Right ventricle myocardium superior (tissue), 1 donor: ENCODE results near the gene SCUBE1. TPM values are rescaled to one million over a fixed set of nuclear protein-coding genes. Genes with fewer than 3 reads are reported as not detected.

ENCODE experiments used
- ATAC-seq: fragments of 200-7000 bp; cut with Tn5 transposase; one replicate; pipeline ENCODE4 v1.9.1; 2020; ENCODE audit warnings: mild to moderate bottlenecking; ENCODE audit not compliant: poor library complexity
- DNase-seq: peaks from one replicate; pipeline ENCODE4 v3.0.0-alpha.2; 2020
- intact Hi-C: fragments of 100-400 bp; cut with DNase I; formaldehyde crosslinking; loops from one replicate; pipeline ENCODE4 v1.11.2; 2022
- total RNA-seq: library from RNA; stranded (reverse); fragmentation: NEBNext Ultra II Directional; extraction: Animal tissue kit (Norgen Biotek cat#: 25700); gene quantifications from one replicate; pipeline ENCODE4 v1.2.1, GENCODE V29; 2021
- donor health status: DM: no; HTN: yes; CAD: no; lungs with severe emphysema.

Gene SCUBE1
- total RNA-seq, 1 donor from 2014 or later, result 0.24 TPM

DNA sequence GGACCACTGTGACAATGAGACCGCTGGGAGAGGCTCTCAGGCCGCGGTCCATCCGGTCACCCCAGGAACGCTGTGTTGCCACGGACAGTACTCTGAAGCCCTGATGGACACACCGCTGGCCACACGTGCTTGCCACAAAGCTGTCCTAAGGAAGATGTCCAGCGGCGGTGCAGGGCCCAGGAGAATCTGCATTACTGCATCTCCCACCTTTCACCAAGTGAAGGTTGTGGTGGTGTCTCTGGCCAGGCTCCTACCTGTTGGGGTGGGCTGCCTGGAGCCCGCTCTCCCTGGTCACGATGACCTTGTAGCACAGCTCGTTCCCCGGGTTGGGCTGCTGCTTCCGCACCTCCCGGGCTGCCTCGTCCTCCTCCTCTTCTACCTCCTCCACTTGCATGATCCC lies 160.4 kb downstream of the SCUBE1 start:
- ATAC-seq, result no peak
- intact Hi-C loops, result no loop called here
- no peak for DNase-seq

DNA sequence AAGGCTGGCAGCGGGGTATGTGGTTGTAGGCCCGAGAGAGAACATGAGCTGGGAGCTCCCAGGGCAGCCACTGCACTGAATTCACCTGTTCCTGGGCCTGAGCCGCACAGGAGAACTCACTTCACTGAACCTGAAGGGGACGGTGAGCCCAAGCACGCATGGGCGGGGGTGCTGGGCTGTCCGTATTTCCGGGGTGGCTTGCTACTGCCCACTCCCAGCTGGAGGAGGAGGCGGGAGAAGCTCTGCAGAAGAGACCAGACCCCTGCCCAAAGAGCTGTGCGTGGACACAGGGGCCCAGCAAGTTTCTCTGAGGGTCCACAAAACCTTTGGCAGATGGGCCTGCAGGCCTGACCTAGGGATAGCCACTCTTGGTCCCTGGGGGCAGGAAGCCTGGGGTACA lies 161.1 kb downstream of the SCUBE1 start:
- DNase-seq (no peak), ATAC-seq (no peak)
- intact Hi-C loops, result no loop called here

DNA sequence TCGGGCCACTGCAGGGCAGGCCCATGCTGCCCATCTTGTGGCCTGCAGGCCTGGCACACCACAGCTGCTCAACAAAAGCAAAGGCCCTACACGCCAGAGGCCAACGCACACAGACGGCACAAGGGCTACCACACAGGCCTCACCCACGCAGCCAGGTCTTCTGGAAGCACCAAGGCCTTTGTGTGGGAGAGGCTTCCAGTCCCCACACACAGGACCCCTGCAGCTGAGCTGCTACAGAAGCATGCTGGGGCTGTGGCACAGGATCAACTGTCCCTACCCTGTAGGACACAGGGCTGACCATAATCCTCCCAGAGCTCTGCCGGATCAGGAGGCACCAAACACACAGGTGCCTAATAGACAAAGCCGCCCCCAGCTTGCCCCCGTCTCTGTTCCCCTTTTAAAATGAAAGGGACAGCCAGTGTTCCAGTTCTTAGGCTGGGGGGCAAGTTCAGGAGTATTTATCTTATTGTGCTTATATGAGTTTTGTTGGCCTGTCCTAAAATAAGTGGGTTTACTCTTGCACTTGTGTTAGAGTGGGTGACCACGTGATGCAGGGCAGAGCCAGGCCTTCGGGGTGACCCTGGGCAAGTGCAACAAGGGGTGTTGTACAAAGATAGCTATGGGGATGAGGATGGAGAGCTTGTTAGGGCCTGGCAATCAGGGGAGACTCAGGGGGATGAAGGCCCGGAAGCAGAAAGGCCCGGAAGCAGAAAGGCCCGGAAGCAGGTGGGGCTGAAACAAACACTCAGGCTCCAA lies 161.7 kb downstream of the SCUBE1 start:
- no peak for DNase-seq
- ATAC-seq, result no peak
- intact Hi-C loops, result no loop called here

DNA sequence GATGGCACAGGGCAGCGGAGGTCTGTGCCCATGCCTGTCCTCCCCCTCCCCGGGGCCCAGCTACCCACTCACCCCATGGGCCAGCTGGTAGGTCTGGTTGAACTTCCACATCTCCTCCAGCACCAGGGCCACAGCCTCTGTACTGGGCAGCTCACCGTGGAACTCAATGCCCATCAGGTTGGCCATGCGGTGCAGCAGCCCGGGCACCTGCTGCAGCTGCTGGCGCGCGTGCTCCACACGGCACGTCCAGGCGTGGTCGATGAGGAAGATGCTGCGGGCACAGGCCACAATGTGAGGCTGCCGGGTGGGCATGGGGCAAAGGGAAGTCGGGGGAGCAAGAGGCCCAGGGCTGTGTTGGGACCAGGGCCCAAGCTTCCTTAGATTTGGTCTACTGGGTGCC lies 162.5 kb downstream of the SCUBE1 start:
- DNase-seq (no peak), ATAC-seq (no peak)
- intact Hi-C loops, result no loop called here

DNA sequence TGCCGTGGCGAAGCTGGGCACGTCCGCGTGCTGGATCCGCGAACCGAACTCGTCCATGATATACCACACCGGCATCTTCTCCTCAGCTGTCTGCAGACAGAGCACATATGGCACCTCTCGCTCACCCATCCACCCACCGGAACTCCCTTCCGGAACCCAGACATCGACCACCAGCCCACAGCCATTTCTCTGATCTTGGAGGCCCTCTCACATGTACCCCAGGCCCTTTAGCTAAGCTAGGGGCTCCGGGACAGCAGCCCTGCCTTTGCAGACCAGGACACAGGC lies 163.3 kb downstream of the SCUBE1 start:
- intact Hi-C loops, result no loop called here
- ATAC-seq (no peak), DNase-seq (no peak)

DNA sequence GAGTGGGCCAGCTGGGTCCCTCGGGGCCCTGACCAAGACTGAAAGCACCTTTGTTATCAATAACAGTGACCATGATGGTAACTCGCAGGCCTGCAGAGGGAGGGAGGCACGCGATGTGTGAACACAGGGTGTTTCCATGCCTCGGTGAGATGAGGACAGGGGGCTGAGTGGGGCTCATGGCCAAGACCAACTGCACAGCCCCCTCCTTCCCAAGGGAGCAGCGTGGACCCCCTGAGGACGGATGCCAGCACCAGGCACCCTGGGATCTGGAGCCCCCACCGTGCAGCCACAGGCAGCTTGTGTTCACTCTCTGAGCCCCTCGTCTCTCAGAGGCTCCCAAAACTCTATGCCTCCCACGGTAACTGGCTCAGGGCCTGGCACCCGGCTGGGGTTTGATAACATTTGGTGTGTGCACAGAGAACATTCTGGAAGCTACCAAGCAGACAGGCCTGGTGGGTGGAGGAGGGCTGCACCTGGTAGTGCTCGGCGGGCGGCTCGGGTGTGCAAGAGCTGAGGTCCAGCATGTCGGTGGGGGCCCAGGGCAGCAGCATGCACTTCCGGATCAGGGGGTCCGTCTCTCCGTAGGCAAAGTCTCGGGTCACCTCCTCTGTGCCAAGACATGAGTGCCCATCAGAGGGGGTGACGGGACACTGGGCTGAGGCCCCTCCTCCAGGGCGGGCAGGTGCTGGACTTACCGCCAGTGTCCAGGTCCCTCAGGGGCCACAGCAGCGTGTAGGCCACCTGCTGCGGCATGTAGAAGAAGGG lies 163.8 kb downstream of the SCUBE1 start:
- intact Hi-C loops, result no loop called here
- no peak for ATAC-seq
- no peak for DNase-seq

DNA sequence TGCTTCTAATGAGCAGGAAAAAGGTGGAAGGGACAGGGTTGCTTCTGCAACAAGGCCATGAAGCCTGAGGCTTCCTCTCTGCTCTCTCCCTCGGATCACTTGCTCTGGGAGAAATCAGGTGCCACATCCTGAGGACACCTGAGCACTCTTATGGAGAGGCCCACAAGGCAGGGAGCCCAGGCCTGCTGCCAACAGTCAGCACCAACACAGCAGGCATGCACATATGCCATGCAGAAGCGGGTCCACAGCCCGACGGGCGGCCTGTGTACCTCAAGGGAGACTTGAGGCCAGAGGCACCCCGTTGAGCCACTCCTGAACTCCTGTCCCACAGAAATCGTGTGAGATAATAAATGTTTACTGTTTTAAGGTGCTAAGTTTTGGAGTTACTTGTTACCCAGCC lies 165.7 kb downstream of the SCUBE1 start:
- no peak for ATAC-seq
- no peak for DNase-seq
- intact Hi-C loops, result no loop called here

DNA sequence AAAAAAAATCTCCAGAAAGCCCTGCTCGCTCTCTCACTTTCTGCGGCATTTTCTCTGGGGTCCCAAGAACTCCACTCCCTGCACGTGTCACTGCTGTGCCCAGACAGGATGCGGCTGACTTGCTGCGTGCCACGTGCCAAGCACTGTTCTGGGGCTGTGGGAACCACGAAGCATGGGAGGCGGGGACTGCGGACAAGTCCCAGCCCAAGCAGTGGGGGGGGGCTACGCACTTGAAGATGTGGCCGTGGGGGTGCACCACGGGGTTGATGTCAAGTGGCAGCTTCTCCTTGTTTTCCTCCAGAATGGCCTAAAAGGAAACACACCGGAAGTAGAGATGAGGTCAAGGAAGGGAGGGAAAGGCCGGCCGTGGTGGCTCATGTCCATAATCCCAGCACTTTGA lies 167.1 kb downstream of the SCUBE1 start:
- ATAC-seq (no peak), DNase-seq (no peak)
- intact Hi-C loops, result no loop called here

DNA sequence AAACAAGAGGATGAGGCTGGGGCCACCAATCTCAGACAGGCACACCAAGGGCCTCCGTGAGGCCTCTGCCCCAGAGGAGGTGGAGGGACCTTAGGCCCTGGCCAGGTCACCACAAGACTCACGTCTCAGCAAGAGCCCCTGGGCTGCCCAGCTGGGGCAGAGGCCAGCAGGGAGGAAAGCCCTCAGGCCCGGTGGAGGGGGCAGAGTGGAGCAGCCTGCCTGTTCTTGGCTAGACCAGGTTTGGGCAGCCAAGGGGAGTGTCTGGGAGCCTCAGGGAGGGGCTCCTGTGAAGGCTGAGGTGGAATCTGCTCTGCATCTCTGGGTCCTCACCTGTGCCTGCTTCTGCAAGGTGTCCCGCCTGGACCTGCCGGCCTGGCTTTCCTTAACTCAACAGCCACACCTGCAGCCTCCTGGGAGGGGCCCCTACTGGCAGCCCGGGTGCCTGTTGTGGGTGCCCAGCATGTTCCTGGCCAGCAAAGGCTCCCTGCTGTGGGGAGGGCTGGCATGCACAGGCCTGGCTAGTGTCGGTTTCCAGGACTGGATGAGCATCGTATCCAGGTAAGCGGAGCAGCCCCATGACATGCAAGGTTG lies 168.1 kb downstream of the SCUBE1 start:
- DNase-seq, result peak; percentile 26
- intact Hi-C loops, result no loop called here

DNA sequence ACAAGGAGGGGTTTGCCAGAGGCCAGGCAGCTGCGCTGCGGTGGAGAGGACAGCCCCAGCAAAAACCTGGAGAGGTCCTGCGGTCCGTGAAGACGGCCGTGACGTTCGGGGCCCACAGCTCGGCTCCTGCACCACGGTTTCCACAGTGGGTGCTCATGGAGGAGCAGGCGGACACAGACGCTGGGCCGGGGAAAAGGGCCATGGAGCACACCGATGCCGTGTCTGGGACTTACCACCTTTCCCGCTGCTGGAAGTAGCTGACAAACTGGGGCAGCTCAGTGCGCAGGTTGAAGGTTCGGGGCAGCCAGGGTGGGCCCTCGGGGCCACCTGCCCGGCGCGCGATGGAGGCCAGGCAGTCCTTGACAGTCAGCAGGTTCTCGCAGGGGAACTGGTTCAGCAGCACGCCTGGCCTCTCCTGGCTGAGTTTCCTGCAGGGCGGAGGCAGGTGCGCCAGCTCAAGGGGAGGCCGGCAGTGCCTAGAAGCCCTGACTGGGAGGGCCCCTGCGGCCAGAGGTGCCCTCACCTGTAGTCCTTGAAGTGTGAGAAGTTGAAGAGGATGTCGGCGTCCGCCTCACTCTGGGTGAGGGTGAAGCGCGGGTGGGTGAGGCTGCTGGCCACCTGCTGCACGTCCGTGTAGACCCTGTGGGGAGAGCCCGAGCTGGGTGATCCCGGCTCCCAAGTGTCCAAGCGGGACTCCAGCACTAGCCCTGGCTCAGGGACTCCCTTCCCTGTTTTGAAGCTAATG lies 169.0 kb downstream of the SCUBE1 start:
- intact Hi-C loops, result no loop called here
- peak; percentile 26 for DNase-seq
- no peak for ATAC-seq

More for the DNA sequence above, 168.1 kb downstream of the SCUBE1 start:
- ATAC-seq, result no peak

DNA sequence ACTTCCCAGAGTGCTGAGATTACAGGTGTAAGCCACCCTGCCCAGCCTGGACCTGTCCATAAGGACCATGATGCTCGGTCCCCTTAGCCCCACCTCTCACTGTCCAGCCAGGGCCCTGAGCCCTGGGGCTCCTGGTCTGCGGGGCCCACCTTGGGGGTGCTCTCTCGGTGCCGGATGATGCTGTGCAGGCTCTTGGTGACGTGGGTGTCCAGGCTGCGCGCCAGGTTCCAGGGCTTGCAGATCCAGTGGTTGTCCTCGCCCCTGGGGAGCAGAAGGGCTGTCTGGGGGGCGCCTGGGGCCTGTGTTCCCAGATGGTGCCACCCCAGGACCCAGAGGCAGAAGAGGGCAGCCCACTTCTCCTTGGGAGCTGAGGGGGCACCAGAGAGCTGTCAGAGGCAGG lies 169.6 kb downstream of the SCUBE1 start:
- intact Hi-C loops, result no loop called here
- ATAC-seq (no peak), DNase-seq (peak; percentile 32)

DNA sequence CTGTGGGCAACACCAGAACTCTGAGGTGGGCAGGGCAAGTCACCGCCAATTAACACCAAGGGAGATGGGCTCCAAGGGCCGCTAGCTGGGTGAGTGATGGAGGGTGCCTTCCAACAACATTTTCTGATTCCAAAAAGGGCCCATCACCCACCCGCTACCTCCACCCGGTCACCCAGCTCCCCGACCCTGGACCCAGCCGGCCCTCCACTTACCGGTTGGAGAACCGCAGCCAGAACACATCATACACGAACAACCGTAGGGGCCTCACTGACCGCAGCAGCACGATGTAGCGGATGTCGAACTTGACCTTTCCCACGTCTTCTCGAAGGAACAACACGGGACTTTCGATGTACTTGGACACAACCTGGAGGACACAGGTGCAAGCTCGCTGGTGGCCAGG lies 171.0 kb downstream of the SCUBE1 start:
- DNase-seq (peak; percentile 24), ATAC-seq (no peak)
- intact Hi-C loops, result no loop called here

DNA sequence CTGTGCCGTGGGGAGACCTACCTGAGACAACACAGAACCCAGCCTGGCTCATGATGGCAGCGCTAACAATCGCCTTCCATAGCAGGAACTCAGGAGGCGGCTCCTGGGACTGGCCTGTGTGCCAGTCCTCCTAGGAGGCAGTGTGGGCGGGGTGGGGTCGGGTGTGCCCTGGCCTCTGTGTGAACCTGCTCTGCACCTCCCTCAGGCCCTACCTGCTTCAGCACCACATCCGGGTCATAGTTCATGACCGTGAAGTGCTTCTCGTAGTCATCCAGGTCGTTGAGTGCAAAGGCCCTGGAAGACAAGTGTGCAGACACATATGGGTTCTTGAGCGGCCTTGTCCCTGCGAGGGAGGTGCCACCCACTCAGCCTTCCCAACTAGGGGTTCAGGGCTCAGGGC lies 171.6 kb downstream of the SCUBE1 start:
- intact Hi-C loops, result no loop called here
- no peak for ATAC-seq
- peak; percentile 20 for DNase-seq

DNA sequence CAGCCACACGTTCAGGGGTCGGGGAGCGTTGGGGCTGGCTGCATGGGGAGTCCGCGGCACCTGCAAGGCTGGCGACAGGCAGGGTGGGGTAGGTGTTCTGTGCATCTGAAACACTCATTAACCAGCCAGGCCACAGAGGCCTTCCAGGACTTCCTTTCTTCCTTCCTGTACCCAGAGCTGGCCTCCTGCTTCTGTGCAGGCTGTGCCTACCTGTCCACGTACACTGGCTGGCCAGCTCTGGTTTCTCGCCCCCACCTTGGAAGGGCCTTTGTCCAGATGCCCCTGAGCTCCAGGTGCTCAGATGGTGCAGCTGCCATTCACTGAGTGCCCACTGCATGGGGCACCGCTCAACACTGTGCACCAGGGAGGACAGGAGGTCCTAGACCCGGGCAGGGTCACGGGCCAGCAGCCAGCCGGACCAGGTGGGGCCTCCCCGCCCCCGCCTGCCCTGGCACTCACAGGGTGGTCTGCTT lies 172.1 kb downstream of the SCUBE1 start:
- intact Hi-C loops, result no loop called here

DNA sequence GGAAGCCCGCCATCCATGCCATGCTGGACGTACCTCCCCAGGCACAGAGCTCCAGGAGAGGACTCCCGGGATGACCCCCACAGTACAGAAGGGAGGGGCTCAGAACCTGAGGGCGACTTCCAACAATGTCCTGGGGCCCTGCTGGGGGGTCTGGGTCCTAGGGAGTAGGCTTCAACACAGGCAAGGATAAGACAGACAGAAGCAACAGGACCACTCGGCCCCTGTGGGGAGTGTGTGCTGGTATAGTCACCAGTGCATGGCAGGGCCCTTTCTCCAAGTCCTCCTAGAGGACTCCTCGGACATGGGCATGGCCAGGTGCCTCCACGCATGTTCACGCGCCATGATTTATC lies 173.1 kb downstream of the SCUBE1 start:
- DNase-seq, result peak; percentile 30
- intact Hi-C loops, result no loop called here
- ATAC-seq, result no peak

More for the DNA sequence above, 172.1 kb downstream of the SCUBE1 start:
- ATAC-seq (no peak), DNase-seq (peak; percentile 25)

DNA sequence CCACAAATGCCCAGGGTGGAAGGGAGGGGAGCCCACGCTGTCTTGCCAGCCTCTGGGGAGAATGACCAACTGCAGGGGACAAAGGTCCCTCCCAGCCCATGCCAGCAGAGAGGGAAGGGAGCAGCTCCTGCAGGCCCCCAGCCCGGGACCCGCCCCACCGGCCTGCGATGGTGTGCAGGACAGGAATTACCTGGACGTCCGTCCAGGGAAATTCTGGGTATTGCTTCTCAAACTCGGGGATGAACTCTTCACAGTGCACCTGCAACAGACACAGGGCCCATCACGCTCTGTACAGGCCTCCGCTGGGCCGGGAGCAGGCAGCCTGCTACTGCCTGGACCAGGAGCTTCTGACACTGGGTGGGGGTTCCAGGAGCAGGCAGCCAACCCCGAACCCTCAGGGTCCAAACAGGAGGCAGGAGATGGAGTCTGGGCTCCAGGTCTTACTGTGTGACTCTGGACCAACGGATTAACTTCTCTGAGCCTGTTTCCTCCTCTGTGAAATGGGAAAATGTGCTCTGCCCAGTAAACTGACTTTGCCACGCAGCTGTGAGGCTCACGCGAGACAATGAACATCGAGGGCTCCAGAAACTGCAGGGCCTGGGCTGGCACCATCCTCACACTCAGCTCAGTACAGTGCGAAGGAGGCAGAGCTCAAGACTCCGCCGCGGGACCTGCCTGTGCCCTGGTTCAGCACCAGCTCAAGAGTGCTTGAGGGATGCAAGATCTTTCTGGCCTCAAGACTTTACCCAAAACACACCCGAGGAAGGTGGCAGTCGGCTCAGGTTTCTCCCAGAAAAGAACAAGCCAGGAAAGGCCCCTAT lies 173.7 kb downstream of the SCUBE1 start:
- no peak for DNase-seq
- intact Hi-C loops, result no loop called here
- no peak for ATAC-seq

DNA sequence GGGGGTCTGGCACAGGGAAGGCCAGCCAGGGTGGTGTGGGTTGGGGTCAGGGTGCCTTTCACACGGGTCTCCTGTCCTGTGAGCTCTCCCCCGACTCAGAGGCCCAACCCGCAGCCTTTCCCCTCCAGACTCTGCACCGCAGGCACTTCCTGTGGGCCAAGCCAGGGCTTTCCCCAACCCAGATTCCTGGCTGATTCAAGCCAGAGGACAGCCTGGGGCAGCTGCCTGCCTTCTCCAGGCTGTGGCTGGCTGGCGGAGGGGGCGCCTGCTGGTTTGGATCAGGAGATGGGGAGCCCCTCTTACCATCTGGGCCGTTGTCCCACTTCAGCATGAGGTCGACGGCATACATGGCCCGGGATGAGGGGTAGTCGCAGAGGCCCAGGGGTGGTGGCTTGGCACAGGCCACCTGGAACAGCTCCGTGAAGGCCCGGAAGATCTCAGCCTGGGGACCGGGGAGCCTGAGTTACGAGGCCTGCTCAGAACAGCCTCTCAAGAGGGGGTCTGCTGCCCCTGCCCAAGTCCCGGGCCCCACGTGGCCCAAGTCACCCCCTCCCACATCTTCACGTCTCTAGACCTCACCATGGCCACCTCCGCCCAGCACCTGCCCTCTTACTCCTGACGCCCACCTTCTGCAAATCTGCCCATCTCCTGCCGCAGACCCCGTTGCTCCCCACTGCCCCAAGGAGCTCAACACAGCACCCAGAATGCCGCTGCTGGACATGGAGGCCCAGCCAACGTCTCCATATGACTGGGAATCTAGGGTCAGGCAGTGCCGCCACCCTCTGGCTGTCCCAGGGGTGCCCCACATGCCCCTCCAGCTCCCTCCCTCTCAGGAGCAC lies 174.5 kb downstream of the SCUBE1 start:
- no peak for DNase-seq
- intact Hi-C loops, result no loop called here
- ATAC-seq, result no peak
